Common myeloid progenitor, CD34-positive (primary cell): ENCODE data around the gene TMC2. TPM values are rescaled to one million over a fixed set of nuclear protein-coding genes. Genes with fewer than 3 reads are reported as not detected.
A peak's percentile ranks its signal among the peaks of the same experiment; 100 is the strongest.
"Not testable (repeated sequence)": the region's sequence is repeated elsewhere in the genome, so short reads cannot be mapped to it uniquely, and the experiment has no call there.

Source experiments
- CTCF ChIA-PET: fragments of 350-600 bp; sonication (Branson Sonifier 250); formaldehyde crosslinking; loops from one replicate; lab custom pipeline; 2021; ENCODE audit warnings: antibody characterized with exemption; lab: Charles Lee
- POLR2A ChIA-PET: fragments of 350-600 bp; sonication (Branson Sonifier 250); formaldehyde crosslinking; loops from one replicate; lab custom pipeline; 2021; ENCODE audit warnings: antibody characterized with exemption; lab: Charles Lee
- DNase-seq, 3 donors: peaks; one replicate each; pipeline versions ENCODE4 v3.0.0 to v3.0.0-alpha.2; 2013
- H3K27ac ChIP-seq, 2 experiments: 1 replicate in 1 of 2; 2 replicates in 1 of 2; pipeline ENCODE4 v1.7.0; 2013; ENCODE audit warnings: inconsistent platforms in 2 of 2, low read length in 2 of 2, mild to moderate bottlenecking in 2 of 2, low read depth in 1 of 2, moderate library complexity in 1 of 2; ENCODE audit not compliant: severe bottlenecking in 2 of 2, insufficient read depth in 1 of 2, poor library complexity in 1 of 2
- H3K27me3 ChIP-seq, 5 experiments: replicated peaks in 2 of 5; 1 replicate in 3 of 5; 2 replicates in 2 of 5; pipeline versions ENCODE4 v1.6.1 to v1.7.0; 2013; ENCODE audit warnings: low read length in 4 of 5, mild to moderate bottlenecking in 2 of 5, moderate library complexity in 2 of 5, inconsistent platforms in 1 of 5; ENCODE audit not compliant: insufficient read depth in 5 of 5, control insufficient read depth in 4 of 5
- H3K36me3 ChIP-seq, 4 experiments: 1 replicate in 2 of 4; 2 replicates in 2 of 4; pipeline versions ENCODE4 v1.6.1 to v1.7.0; 2013; ENCODE audit warnings: low read length in 3 of 4, control low read depth in 1 of 4, mild to moderate bottlenecking in 1 of 4; ENCODE audit not compliant: control insufficient read depth in 4 of 4, insufficient read depth in 4 of 4
- H3K4me1 ChIP-seq, 4 experiments: 1 replicate in 3 of 4; 2 replicates in 1 of 4; pipeline versions ENCODE4 v1.6.1 to v1.7.1; 2013; ENCODE audit warnings: low read length in 3 of 4, mild to moderate bottlenecking in 3 of 4, control low read depth in 1 of 4, inconsistent platforms in 1 of 4, moderate library complexity in 1 of 4; ENCODE audit not compliant: control insufficient read depth in 4 of 4, insufficient read depth in 4 of 4; ENCODE audit errors: control extremely low read depth in 1 of 4
- H3K4me3 ChIP-seq, 7 experiments: 1 replicate in 4 of 7; 2 replicates in 3 of 7; pipeline versions ENCODE4 v1.5.1 to v1.7.0; 2013; ENCODE audit warnings: mild to moderate bottlenecking in 7 of 7, low read length in 6 of 7, moderate library complexity in 6 of 7, inconsistent platforms in 2 of 7, low read depth in 2 of 7, control low read depth in 1 of 7; ENCODE audit not compliant: insufficient read depth in 4 of 7, control insufficient read depth in 1 of 7; ENCODE audit errors: extremely low read depth in 1 of 7
- H3K9me3 ChIP-seq, 5 experiments: 1 replicate in 4 of 5; 2 replicates in 1 of 5; pipeline versions ENCODE4 v1.6.1 to v1.7.1; 2013; ENCODE audit warnings: low read length in 4 of 5, mild to moderate bottlenecking in 2 of 5, inconsistent platforms in 1 of 5, low read depth in 1 of 5, moderate library complexity in 1 of 5; ENCODE audit not compliant: control insufficient read depth in 4 of 5, insufficient read depth in 2 of 5; ENCODE audit errors: control extremely low read depth in 1 of 5
- WGBS: methylation state at CpG from one replicate; pipeline ENCODE4 v1.1.5; 2013; ENCODE audit not compliant: insufficient coverage; 5-methylcytosine and 5-hydroxymethylcytosine counted together
- polyA plus RNA-seq: library from polyadenylated mRNA; unstranded; fragments of 120-200 nt; gene quantifications from one replicate; pipeline ENCODE4 v1.2.1, GENCODE V29; 2013

TMC2 gene
- polyA plus RNA-seq = 0.04 TPM

GRCh38 chr20:2536560-2536986 is at the start of gene TMC2:
TMC2 (plus strand) TSS chr20:2536573; CDS start chr20:2536622, 49 bp downstream.
- ChIA-PET CTCF (no interaction called here), POLR2A (no interaction called here)
- H3K36me3 ChIP-seq = no peaks in the 10 kb centered on the region
- no peak within 1 kb of the TSS for H3K4me3 ChIP-seq
- H3K9me3 ChIP-seq = no peaks in the 10 kb centered on the region
- WGBS = 88% methylated on average over 13 of the region's 13 CpGs
- no peak for DNase-seq
- peaks cover 0 to 51% (median 15%) of the 10 kb centered on the region in 5 experiments for H3K27me3 ChIP-seq
- no peak within 1 kb of the TSS for H3K27ac ChIP-seq
- H3K4me1 ChIP-seq = no peaks in the 10 kb centered on the region

GRCh38 chr20:2502808-2503384 is 33.5 kb upstream of the TMC2 start:
- POLR2A ChIA-PET, H3K4me1 ChIP-seq, H3K27ac ChIP-seq, H3K27me3 ChIP-seq, H3K9me3 ChIP-seq, DNase-seq, H3K4me3 ChIP-seq: not testable (repeated sequence)
- H3K36me3 ChIP-seq = peaks cover 9 to 20% (median 14%) of the 10 kb centered on the region in 4 experiments
- WGBS = no CpG with 5 or more reads among the region's 2 CpGs
- CTCF ChIA-PET = interaction anchor here (1.7 kb wide), 1 partner anchor 9 kb away, joined by 4 read pairs; no protein-coding TSS in a partner anchor

GRCh38 chr20:2504803-2505202 is 31.6 kb upstream of the TMC2 start:
- WGBS = 20% methylated on average over 1 of the region's 2 CpGs
- POLR2A ChIA-PET = not testable (repeated sequence)
- CTCF ChIA-PET = interaction anchor here (1.7 kb wide), 1 partner anchor 11 kb away, joined by 4 read pairs; no protein-coding TSS in a partner anchor

GRCh38 chr20:2506426-2506825 is 29.9 kb upstream of the TMC2 start:
- H3K4me3 ChIP-seq, DNase-seq, H3K9me3 ChIP-seq, H3K27ac ChIP-seq, POLR2A ChIA-PET, H3K27me3 ChIP-seq, H3K36me3 ChIP-seq, CTCF ChIA-PET: not testable (repeated sequence)
- 100% methylated on average over 2 of the region's 5 CpGs for WGBS
- H3K4me1 ChIP-seq = peaks cover 0 to 19% (median 16%) of the 10 kb centered on the region in 4 experiments

More at GRCh38 chr20:2504803-2505202, 31.6 kb upstream of the TMC2 start:
- Histone ChIP-seq H3K36me3 (peaks cover 3 to 10% (median 6%) of the 10 kb centered on the region in 4 experiments), H3K4me1 (peaks cover 0 to 19% (median 16%) of the 10 kb centered on the region in 4 experiments)
- not testable (repeated sequence) for H3K9me3 ChIP-seq, H3K27me3 ChIP-seq, H3K27ac ChIP-seq, DNase-seq, H3K4me3 ChIP-seq

GRCh38 chr20:2507464-2507863 is 28.9 kb upstream of the TMC2 start:
- Histone ChIP-seq H3K36me3 (no peaks in the 10 kb centered on the region), H3K9me3 (no peaks in the 10 kb centered on the region), H3K4me3 (peak overlapping the region in 1 of 7 experiments; percentile 92), H3K27ac (no peak overlapping the region), H3K4me1 (peaks cover 0 to 19% (median 16%) of the 10 kb centered on the region in 4 experiments), H3K27me3 (no peaks in the 10 kb centered on the region)
- peak in 2 of 3 donors; percentile 22 to 42 for DNase-seq
- 100% methylated on average over 4 of the region's 5 CpGs for WGBS
- ChIA-PET POLR2A (no interaction called here), CTCF (interaction anchor here (0.7 to 2.6 kb wide), 3 partner anchors 12 to 17 kb away, joined by 4 to 14 read pairs (median 4); no protein-coding TSS in a partner anchor)

GRCh38 chr20:2507875-2508630 is 28.3 kb upstream of the TMC2 start:
- Histone ChIP-seq H3K4me3 (peak overlapping the region; percentile 44 to 96 (median 90)), H3K9me3 (no peaks in the 10 kb centered on the region), H3K36me3 (no peaks in the 10 kb centered on the region), H3K27ac (peak overlapping the region in 1 of 2 experiments; percentile 86), H3K4me1 (peaks cover 0 to 19% (median 16%) of the 10 kb centered on the region in 4 experiments), H3K27me3 (no peaks in the 10 kb centered on the region)
- DNase-seq = peak in 1 of 3 donors; percentile 15
- CTCF ChIA-PET = interaction anchor here (0.7 to 2.6 kb wide), 3 partner anchors 12 to 16 kb away, joined by 4 to 14 read pairs (median 4); no protein-coding TSS in a partner anchor
- 6% methylated on average over 9 of the region's 22 CpGs for WGBS
- POLR2A ChIA-PET = interaction anchor here (0.9 kb wide), 1 partner anchor 38 kb away, joined by 6 read pairs; no protein-coding TSS in a partner anchor
